HL-60/S4 (cell line): ENCODE measurements around the gene RESF1.

Experiments used
- in situ Hi-C: fragments of 300-500 bp; cut with MboI; formaldehyde crosslinking; loops from 2 replicates; pipeline ENCODE4 v1.14.3; 2022; ENCODE audit warnings: low sequenced_read_pairs

RESF1 gene

GRCh38 chr12:32005496-32006125 lies 46.4 kb downstream of the RESF1 start:
- in situ Hi-C loops: no loop called here
